RWPE1 (cell line): ENCODE results near the gene OGDH.

ENCODE experiments used
- CTCF ChIA-PET: fragments of 350-600 bp; sonication (Branson Sonifier 250); formaldehyde crosslinking; extraction: SDS; loops from one replicate; lab custom pipeline; 2021; lab: Yijun Ruan, JAX
- POLR2A ChIA-PET: fragments of 400-600 bp; formaldehyde crosslinking; extraction: SDS; loops from one replicate; lab custom pipeline; 2020; ENCODE audit warnings: antibody characterized with exemption; ENCODE audit not compliant: low non-redundant PET; lab: Yijun Ruan, JAX
- DNase-seq: peaks from one replicate; pipeline ENCODE4 v3.0.0; 2012; ENCODE audit warnings: low spot score
- H3K27ac ChIP-seq: fragments of 450-650 bp; 2 replicates; pipeline ENCODE4 v1.5.1; 2017
- CTCF ChIP-seq: fragments of 450-650 bp; conservative IDR thresholded peaks from 2 replicates; pipeline ENCODE4 v1.5.1; 2017; ENCODE audit warnings: low read depth, mild to moderate bottlenecking

OGDH gene

GRCh38 chr7:44757739-44758138, 151.3 kb downstream of the OGDH start:
- TF ChIP-seq CTCF, result no peak
- ChIA-PET CTCF (interaction anchor here (0.6 to 0.7 kb wide), 2 partner anchors 186 to 364 kb away, joined by 3 to 9 read pairs; no protein-coding TSS in a partner anchor), POLR2A (no interaction called here)
- peak overlapping the region; percentile 77 for H3K27ac ChIP-seq
- DNase-seq, result no peak
